ENCODE results near the gene WNK4.

Gene WNK4

DNA sequence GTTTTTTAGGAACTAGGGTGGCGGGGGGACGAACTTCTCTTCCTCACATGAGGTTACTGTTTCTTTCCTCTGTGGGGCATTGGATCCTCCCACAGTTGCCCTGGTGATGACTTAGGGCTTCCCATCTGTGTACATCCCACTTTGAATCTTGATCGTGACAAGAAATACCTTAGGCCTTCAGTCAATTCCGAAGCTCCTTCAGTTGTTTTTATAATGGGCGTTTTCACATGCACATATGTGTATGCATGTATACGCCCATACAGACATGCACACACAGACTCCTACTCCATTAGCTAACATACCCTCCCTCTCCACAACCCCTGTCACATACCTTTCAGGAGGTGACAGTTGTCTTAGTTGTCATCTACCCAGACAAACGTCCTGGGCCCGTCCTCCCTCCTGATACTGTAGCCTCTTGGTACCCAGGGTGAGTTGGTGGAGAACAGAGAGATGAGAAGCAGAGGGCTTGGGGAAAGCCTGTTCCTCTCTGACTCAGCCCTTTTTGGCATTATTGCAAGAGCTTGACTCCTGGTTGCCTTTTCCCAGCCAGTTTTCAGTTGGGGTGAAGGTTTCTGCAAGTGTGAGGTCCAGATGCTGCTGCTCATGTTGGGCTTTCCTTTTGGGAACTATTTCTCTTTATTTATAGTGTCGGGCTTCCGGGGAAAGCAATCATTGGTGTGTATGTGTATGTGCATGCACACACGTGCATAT, 61.7 kb downstream of the WNK4 start:
- no peak for DNase-seq (ENCODE audit: low spot score)

DNA sequence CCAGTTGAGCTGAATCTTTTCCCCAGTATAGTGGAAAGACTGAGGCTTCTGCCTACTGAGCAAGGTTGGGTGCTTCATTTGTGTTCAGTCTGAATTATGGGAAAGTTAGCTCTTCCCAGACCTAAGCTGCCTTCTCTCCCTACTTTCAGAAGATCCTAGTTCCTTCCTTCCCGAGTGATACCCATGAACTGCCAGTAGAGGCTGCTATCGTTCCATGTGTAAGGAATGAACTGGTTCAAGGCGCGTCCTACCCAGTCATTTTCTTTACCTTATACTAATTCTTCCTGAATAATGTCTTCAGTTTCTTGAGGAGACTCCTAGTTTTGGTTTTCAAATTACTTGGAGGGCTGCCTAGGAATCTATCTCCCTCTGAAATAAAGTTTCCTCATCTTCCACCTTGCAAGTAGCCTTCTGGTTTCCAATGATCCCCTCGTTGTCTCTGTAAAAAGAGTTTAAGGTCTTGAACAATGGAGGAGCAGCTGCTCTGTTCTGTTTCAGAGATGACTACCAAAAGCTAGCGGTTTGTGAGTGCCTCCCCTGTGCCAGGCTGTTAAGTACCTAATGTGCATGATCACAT, 63.0 kb downstream of the WNK4 start:
- DNase-seq (ENCODE audit: low spot score), result no peak

DNA sequence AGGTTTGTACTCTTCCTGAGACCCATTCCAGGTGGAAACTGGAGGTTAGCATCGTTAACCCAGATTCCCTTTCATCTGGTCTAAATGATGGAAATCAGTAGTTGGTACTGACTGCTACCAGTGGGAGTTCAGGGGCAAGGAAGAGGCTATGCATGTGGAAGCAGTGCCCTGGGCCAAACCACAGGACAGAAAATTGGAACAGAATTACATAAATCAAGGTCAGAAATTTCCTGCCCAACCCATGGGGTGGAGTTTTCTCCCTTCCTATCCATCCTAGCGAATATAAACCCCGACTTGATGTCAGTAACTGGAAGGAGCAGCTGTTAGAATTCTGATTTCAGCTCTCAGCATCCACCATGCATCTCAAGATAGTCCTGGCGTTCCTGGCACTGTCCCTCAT, 63.9 kb downstream of the WNK4 start, which contains the start of gene AOC2:
Gene AOC2 (plus strand): TSS at position 310 of the 400 bp plus-strand sequence. CDS start 47 bp downstream, at position 357.
- no peak for DNase-seq (ENCODE audit: low spot score)

DNA sequence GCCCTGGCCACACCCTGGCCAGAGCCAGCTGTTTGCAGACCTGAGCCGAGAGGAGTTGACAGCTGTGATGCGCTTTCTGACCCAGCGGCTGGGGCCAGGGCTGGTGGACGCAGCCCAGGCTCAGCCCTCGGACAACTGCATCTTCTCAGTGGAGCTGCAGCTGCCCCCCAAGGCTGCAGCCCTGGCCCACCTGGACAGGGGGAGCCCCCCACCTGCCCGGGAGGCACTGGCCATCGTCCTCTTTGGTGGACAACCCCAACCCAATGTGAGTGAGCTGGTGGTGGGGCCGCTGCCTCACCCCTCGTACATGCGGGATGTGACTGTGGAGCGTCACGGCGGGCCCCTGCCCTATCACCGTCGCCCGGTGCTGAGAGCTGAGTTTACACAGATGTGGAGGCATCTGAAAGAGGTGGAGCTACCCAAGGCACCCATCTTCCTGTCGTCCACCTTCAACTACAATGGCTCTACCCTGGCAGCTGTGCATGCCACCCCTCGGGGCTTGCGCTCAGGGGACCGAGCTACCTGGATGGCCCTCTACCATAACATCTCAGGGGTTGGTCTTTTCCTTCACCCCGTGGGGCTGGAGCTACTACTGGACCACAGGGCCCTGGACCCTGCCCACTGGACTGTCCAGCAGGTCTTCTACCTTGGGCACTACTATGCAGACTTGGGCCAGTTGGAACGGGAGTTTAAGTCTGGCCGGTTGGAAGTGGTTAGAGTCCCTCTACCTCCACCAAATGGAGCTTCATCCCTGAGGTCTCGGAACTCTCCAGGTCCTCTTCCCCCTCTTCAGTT, 64.5 kb downstream of the WNK4 start:
- DNase-seq (ENCODE audit: low spot score), result no peak

DNA sequence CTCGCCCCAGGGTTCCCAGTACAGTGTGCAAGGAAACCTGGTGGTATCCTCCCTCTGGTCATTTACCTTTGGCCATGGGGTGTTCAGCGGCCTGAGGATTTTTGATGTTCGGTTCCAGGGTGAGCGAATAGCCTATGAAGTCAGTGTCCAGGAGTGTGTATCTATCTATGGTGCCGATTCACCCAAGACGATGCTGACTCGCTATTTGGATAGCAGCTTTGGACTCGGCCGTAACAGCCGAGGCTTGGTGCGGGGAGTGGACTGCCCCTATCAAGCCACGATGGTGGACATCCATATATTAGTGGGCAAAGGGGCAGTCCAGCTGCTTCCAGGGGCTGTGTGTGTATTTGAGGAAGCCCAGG, 65.1 kb downstream of the WNK4 start:
- DNase-seq (ENCODE audit: low spot score), result no peak

DNA sequence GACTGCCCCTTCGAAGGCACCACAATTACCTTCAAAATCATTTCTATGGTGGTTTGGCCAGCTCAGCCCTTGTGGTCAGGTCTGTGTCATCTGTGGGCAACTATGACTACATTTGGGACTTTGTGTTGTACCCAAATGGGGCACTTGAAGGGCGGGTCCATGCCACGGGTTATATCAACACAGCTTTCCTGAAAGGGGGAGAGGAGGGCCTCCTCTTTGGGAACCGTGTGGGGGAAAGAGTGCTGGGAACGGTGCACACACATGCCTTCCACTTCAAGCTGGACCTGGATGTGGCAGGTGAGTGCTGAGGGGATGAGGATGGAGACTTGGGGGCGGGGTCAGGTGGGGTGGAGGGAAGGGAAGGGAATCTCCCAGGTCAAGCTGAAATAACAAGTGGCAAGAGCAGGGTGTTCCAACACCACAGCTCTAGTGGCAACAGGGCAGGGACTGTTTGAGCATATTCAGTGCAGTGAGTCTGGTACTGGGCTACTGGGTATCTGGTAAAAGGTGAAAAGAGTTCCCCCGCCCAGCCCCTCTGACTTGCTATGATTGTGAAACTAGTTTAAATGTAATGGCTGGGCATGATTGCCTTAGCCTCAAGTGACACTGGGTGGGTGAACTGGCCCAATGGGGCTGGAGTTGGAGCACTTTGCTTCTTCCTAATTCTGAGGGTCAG, 65.6 kb downstream of the WNK4 start:
- no peak for DNase-seq (ENCODE audit: low spot score)
